NCI-H2196 (cell line): ENCODE data around the gene ZC2HC1C.

Experiments
- DNase-seq: peaks from one replicate; lab custom pipeline; 2025; ENCODE audit not compliant: unreplicated experiment; lab: John Stamatoyannopoulos, UW

Gene ZC2HC1C, protein sequence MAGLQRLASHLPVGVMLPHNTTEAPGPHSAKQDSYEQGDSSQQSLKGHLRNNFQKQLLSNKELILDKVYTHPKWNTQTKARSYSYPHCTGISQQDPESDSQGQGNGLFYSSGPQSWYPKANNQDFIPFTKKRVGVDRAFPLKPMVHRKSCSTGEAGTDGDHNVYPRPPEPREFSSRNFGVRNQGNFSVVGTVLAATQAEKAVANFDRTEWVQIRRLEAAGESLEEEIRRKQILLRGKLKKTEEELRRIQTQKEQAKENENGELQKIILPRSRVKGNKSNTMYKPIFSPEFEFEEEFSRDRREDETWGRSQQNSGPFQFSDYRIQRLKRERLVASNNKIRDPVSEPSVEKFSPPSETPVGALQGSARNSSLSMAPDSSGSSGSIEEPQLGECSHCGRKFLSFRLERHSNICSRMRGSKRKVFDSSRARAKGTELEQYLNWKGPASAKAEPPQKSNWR

DNA sequence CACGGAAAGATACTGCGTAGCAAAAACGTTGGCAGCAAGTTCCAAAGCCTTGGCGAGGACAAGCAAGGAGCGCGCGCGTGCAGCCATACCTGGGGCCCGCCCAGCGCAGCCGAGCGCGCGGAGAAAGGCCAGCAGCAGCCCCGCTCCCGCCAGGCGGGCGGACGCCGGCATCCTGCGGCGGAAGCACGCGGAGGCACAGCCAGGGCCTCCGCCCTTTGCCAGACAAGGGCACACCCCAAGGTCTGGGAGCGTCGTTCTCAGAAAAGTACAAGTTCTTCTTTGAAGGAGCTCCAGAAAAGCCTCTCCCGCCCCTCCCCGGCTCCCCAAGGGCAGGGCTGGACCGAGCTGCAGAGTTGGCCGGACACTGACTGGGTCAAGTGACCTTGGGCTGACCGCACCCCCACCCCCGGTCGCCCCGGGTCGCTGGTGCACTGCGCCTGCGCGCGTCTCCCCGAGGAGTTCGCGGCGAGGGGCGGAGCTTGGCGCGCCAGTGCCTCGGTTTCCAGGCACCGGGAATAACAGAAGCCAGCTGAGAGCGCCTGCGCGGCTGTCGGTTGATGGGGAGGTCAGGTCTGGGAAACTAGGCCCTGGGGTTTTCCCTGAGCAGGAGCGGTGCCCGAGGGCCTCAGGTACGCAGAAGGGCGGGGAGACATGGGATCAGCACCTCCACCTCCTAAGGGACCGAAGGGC, at the start of gene ZC2HC1C:
TSS of gene ZC2HC1C (plus strand) at position 521 of the 690 bp plus-strand sequence. CDS start 933 bp downstream, outside the sequence.
- peak; percentile 100 for DNase-seq

DNA sequence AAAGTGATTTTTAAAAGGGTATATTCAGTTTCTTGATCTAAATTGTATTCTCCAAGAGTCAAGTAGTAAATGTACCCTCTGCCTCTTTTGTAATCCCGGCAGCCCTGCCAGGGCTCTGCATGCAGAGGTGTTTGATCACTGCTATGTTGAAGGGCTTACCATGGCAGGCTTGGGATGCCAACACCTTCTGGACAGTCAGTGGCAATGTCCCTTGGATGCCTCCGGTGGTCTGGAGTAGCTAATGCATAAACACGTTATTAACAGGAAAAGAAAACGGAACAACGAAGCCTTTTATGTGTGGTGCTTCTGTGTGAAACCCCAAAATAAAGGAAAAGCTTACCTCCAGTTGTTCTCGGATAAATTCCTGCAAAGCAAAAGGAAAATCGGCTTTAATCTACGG, 46.8 kb upstream of the ZC2HC1C start:
- peak; percentile 17 for DNase-seq

DNA sequence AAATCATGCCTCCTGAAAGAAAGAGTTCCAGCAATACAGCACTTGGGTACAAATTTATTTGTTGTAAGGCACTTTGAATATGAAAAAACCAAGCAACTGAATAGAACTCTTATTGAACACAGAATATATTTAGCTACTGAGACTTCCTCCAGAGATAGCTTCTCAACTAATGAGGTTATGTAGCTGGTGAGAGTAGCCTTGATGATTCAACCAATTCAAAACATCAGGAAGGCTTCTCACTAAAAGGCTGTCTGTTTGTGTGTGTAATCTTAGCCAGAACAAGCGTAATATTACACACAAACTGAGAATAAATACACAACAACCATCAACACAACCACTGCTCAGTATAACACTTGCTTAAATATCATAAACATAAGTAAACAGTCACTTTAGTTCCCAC, 46.3 kb upstream of the ZC2HC1C start:
- no peak for DNase-seq

DNA sequence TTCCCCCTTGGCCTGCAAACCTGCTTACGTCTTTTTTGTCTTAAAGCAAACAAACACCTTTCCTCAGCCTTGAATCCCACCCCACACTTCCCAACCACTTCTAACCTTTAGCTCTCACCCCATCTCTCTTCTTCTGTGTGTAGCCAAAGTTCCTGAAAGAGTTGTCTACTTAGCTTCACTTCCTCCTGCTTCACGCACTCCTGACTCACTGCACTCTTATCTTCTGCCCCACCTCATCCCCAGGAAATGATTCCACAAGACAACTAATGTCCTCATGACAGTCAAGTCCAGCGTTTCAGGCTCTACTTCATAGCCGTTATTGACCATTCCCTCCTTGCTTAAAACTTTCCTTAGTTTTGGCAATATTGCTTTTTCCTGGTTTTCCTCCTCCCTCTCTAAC, 44.4 kb upstream of the ZC2HC1C start:
- DNase-seq, result no peak

- DNase-seq, result no peak
These were observed 43.6 kb upstream of the ZC2HC1C start for GRCh38 chr14:75025876-75026275.

DNA sequence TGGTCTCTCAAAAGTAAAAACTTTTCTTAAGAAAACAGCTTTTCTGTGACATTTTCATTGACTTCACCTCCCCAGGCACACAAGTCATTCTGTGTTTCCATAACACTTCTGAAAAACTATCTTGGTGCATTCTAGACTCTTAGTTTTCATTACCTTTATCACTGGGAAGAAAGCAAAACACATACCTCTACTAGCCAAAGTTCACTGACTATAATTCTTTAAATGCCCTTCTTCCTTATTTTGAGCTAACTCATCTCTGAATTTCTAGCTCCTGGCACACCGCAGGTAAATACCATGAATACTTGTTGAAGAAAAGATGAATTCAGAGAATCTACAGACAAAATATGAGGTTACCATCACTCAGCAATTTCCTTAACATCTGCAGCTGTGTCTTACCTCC, 39.3 kb upstream of the ZC2HC1C start:
- no peak for DNase-seq

DNA sequence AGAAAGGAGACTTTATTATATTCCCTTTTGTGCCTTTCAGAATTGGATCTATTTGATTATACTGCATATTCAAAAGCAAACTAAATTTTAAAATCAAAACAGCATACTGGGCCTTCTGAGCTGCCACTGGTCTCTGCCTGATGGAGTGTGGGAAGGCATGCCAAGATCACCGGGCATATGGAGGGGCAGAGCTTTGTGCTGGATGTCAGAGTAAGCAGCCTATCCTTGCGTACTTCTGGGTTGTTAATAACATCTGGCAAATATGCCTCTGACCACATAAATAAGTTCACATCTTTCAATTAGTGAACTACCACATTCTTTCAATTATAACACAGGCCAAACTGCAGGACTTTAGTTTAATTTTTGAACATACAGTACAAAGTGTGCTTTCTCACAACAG, 36.5 kb upstream of the ZC2HC1C start:
- no peak for DNase-seq

GRCh38 chr14:75040507-75040906, 28.9 kb upstream of the ZC2HC1C start:
- DNase-seq, result no peak

DNA sequence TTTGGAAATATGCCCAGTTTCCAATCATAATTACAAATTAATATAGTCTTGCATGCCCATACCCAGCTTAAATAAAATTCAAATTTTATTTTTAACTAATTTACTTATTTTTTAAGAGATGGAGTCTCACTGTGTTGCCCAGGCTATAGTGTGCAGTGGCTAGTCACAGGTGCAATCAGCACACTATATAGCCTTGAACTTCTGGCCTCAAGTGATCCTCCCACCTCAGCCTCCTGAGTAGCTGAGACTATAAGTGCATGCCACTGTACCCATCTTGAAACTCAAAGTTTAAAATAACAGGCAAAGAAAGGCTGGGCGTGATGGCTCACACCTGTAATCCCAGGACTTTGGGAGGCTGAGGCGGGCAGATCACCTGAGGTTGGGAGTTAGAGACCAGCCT, 28.5 kb upstream of the ZC2HC1C start:
- no peak for DNase-seq

- DNase-seq, result no peak
These were observed 27.8 kb upstream of the ZC2HC1C start for GRCh38 chr14:75041613-75042012.

DNA sequence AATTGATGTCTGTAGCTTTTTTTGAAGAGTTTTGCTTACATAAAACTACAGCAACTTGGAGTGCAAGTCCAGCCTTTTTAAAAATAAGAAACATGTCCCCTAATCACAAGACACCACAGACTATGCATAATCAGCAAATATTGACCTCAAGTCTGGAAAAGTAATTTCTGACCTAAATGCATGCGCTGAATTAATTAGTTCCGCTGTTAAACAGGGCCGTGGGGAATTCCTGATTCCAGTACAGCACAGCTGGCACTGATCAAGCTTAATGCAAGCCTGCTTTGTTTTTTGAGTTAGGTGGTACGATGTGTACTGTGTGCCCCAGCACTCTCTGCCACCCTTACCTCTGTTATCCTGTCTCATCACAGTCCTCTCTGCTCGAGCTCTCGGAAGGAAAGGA, 27.4 kb upstream of the ZC2HC1C start:
- no peak for DNase-seq

DNA sequence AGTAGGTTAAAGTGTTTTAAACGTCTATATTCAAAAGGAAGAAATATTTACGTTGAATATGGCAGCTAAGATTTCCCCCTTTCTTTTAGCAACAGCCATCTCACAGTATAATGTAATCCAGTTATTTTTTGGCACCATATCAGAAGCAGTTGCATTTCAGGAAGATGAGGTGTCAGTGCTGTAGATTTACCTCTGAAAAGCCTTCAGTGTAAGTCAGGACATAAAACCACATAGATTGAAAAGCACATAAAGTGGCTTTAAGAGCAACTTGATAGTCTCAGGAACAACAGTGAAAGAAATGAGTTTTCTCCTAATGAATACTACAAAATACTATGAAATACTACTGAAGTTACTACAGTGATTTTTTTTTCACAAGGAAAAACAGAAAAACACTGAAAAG, 25.1 kb upstream of the ZC2HC1C start:
- DNase-seq, result no peak

- no peak for DNase-seq
These were observed 24.7 kb upstream of the ZC2HC1C start for GRCh38 chr14:75044752-75045151.

DNA sequence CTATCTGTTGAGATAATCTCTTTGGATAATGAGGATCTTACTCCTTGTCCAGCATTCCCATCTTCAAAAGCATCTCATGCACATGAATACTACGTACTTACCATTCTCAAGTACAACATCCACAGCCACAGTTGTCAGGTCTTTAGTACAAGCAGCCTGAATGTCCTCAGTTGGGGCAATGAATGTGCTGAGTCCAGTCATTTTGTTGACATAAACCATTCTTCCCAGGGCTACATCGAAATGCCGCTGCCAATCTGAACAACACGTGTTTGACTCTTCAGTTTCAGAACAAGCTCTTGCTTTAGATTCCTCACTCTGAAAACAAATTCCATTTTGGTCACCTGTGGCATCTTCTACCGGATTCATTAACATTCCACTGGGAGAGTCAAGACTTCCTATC, 23.2 kb upstream of the ZC2HC1C start:
- DNase-seq, result no peak

- no peak for DNase-seq
These were observed 22.5 kb upstream of the ZC2HC1C start for GRCh38 chr14:75046899-75047298.

DNA sequence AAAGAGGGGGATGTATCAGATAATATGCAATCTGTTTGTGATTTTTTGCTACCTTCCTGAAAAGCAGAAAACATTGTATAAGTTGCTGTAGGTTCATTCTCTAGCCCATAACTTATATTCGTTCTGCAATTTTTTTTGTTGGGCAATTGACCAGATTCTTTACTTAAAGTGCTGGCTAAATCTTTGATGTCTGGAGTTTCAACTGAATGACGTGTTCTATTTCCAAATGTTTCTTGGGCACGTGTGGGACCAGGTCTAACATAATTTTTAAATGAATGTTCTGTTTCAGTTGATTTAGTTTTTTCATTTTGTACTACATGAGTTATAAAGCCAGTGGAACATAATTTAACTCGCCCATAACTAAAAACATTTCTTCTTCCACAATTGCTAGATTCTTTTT, 21.9 kb upstream of the ZC2HC1C start:
- DNase-seq, result no peak

GRCh38 chr14:75048101-75048500, 21.3 kb upstream of the ZC2HC1C start:
- no peak for DNase-seq

DNA sequence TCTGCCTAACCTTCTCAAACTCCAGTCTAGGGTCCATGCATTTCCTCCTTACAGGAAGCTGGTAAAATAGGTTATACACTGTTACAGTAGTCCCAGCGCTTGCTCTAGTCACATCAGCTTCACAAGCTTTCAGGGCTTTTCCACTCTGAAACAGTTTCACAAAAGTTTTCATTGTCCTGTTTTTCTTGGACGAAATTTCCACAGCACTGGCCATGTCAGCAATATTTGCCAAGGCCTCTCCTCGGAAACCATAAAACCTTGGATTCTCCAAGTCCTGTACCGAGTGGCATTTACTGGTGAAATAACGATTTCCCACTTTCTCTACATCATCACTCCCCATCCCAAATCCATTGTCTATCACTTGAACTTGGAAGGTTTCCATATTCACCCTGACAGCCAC, 20.3 kb upstream of the ZC2HC1C start:
- DNase-seq, result no peak

- no peak for DNase-seq
These were observed 19.7 kb upstream of the ZC2HC1C start for GRCh38 chr14:75049731-75050201.

DNA sequence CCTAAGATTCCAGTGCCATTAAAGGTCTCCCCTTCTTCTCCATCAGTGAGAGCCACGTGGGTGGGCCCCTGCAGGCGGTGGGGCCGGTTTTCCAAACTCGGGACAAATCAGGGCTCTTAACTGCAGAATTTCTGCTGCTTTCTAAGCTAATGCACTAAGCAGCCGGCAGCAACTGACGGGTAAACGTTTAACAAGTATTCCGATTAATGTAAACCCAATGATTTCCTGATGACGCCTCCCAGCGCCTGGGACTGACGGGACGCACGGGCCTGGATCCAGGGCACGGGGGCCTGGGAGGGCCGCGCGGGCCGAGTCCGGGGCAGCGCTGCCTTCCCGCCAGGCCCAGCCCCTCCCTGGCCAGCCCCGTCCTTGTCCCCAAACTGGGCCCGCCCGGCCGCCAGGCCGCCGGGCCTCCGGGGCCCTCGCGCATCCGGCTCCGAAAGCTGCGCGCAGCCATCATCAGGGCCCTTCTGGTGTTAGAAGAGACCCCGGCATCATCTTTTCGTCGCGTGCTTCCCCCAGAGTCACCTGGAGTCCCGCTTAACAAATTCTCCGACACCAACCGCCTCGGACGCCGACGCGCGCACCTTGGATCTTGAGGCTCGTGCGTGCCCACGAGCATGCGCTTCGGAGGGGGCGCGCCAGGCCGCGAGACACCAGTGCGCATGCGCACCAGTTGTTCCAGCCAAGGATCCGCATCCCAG, 18.4 kb upstream of the ZC2HC1C start, which contains the start of gene MLH3:
TSS of gene MLH3 (minus strand) at position 616 of the 704 bp plus-strand sequence. CDS start 1,812 bp downstream, outside the sequence.
- peak; percentile 98 for DNase-seq

DNA sequence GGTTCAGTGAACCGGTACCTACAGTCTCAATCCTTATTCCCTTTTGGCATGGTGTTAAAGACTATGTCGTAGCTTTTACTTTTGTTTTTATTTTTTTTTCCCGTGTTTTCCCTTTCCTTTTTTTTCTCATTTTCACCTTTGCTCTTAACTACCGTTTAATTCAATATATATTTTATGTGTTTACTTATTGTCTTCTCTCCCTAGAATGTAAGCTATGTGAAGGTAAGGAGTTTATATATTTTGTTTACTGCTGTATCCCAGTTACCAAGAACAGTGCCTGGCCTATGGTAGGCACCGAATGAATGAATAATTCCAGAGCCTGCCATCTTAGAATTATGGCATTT, 17.9 kb upstream of the ZC2HC1C start:
- DNase-seq, result no peak
